HS-5 (cell line): Measurements from ENCODE around the gene MME.

Source experiments
- DNase-seq: peaks from one replicate; pipeline ENCODE4 v3.0.0-alpha.2; 2012; ENCODE audit warnings: low read depth

MME gene

GRCh38 chr3:155147588-155147987 lies 67.5 kb downstream of the MME start:
- no peak for DNase-seq

- no peak for DNase-seq
These were observed 69.4 kb downstream of the MME start for GRCh38 chr3:155149494-155149893.

GRCh38 chr3:155153242-155154186 lies 73.4 kb downstream of the MME start:
- DNase-seq, result no peak

GRCh38 chr3:155154255-155154654 lies 74.1 kb downstream of the MME start:
- no peak for DNase-seq

- DNase-seq, result no peak
These were observed 78.4 kb downstream of the MME start for GRCh38 chr3:155158346-155159037.

GRCh38 chr3:155159301-155159700 lies 79.2 kb downstream of the MME start:
- DNase-seq, result no peak

GRCh38 chr3:155161640-155162292 lies 81.6 kb downstream of the MME start:
- no peak for DNase-seq

- no peak for DNase-seq
These were observed 84.2 kb downstream of the MME start for GRCh38 chr3:155164306-155164705.

GRCh38 chr3:155166441-155166840 lies 86.3 kb downstream of the MME start:
- DNase-seq, result no peak

- DNase-seq, result no peak
These were observed 89.1 kb downstream of the MME start for GRCh38 chr3:155169197-155169596.

GRCh38 chr3:155173771-155174170 lies 93.7 kb downstream of the MME start:
- no peak for DNase-seq

GRCh38 chr3:155178810-155179436 lies 98.8 kb downstream of the MME start:
- DNase-seq, result no peak

- DNase-seq, result no peak
These were observed 99.3 kb downstream of the MME start for GRCh38 chr3:155179437-155179827.

GRCh38 chr3:155179966-155180757 lies 100.0 kb downstream of the MME start:
- DNase-seq, result no peak

- no peak for DNase-seq
These were observed 102.3 kb downstream of the MME start for GRCh38 chr3:155182467-155182866.

- DNase-seq, result no peak
These were observed 103.9 kb downstream of the MME start for GRCh38 chr3:155184011-155184410.

GRCh38 chr3:155185631-155186071 lies 105.5 kb downstream of the MME start:
- peak; percentile 78 for DNase-seq

GRCh38 chr3:155188031-155188430 lies 107.9 kb downstream of the MME start:
- no peak for DNase-seq

- DNase-seq, result no peak
These were observed 109.4 kb downstream of the MME start for GRCh38 chr3:155189478-155189877.

GRCh38 chr3:155190691-155191090 lies 110.6 kb downstream of the MME start:
- no peak for DNase-seq

- DNase-seq, result no peak
These were observed 113.0 kb downstream of the MME start for GRCh38 chr3:155192957-155193746.
